22Rv1 (cell line): ENCODE data around the gene MYADML2.

ENCODE experiments used
- H3K27ac ChIP-seq: fragments of 450-650 bp; 2 replicates; pipeline ENCODE4 v1.5.1; 2017
- ZFX ChIP-seq: fragments of 450-650 bp; IDR thresholded peaks from 2 replicates; pipeline ENCODE4 v1.6.1; 2017; ENCODE audit warnings: antibody characterized with exemption, borderline replicate concordance
- TF ChIP-seq, protein P1 (sequence below): fragments of 450-650 bp; IDR thresholded peaks from 2 replicates; pipeline ENCODE4 v1.5.1; 2017; ENCODE audit warnings: mild to moderate bottlenecking

The MYADML2 gene

DNA sequence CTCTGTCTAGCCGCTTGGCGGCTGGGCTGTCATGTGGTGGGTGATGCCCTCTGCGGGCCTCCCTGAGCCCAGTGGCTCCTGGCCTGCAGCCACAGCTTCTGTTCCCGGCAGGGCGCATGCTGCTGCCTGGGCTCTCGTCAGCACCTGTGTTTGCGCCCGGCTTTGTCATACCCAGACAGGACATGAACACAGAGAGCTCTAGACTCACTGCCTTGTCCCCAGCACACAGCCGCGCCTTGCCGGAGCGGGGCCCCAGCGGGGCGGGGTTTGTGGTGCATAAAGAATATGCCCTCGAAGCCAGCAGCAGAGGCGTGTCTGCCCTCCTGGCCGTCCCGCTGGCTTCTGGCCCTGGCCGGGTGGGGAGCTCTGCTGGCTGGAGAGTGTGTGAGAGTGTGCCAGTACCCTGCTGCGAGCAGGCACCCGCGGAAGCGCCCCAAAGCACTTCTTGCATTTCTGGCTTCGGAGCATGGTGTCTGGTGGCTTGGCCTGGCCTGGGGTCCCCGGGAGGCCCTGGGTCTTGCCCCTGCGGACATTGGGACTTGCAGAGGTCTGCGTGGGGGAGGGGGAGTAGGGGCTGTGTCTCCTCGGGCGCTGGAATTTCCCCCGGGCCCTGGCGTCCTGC, 44.8 kb upstream of the MYADML2 start:
- no peak for TF ChIP-seq ZFX
- TF ChIP-seq, protein P1, sequence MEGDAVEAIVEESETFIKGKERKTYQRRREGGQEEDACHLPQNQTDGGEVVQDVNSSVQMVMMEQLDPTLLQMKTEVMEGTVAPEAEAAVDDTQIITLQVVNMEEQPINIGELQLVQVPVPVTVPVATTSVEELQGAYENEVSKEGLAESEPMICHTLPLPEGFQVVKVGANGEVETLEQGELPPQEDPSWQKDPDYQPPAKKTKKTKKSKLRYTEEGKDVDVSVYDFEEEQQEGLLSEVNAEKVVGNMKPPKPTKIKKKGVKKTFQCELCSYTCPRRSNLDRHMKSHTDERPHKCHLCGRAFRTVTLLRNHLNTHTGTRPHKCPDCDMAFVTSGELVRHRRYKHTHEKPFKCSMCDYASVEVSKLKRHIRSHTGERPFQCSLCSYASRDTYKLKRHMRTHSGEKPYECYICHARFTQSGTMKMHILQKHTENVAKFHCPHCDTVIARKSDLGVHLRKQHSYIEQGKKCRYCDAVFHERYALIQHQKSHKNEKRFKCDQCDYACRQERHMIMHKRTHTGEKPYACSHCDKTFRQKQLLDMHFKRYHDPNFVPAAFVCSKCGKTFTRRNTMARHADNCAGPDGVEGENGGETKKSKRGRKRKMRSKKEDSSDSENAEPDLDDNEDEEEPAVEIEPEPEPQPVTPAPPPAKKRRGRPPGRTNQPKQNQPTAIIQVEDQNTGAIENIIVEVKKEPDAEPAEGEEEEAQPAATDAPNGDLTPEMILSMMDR = no peak
- H3K27ac ChIP-seq = no peak overlapping the region

DNA sequence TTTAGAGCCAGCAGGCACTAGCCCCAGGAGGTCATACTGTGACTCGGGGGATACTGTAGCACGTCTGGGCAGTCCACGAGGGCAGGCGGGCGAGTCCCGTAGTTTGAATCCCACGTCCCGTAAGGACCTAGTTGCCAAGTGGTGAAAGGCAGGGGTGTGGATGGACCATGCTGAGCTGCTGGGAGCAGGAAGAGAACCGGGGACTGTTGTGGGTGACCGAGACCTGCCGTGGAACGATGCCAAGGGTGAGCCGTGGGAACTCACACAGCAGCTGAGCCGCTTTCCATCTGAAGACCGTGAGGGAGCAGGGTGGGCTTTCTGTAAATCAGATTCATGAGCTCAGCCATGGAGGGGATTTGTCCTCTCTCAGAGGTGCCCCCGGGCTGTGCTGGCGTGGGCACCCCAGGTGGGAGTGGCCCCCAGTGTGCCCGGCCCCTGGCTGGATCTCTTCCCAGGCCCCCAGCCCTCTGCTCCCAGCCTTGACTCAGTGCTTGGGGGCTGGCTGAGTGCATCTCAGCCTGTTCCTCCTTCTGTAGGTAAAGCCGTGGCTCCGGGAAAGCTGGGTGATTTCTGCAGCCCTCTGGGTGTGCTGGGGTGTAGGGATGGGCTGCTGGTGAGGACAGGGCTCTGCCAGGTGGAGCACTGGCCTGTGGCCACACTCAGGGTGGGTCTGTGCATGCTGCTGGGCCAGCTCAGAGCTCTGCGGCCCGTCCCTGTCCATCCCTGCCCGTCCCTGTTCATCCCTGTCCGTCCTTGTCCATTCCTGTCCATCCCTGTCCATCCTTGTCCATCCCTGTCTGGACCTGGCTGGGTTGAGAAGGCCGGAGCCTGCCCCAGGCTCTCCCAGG, 44.0 kb upstream of the MYADML2 start:
- TF ChIP-seq, protein P1 = no peak
- no peak for TF ChIP-seq ZFX
- no peak overlapping the region for H3K27ac ChIP-seq

DNA sequence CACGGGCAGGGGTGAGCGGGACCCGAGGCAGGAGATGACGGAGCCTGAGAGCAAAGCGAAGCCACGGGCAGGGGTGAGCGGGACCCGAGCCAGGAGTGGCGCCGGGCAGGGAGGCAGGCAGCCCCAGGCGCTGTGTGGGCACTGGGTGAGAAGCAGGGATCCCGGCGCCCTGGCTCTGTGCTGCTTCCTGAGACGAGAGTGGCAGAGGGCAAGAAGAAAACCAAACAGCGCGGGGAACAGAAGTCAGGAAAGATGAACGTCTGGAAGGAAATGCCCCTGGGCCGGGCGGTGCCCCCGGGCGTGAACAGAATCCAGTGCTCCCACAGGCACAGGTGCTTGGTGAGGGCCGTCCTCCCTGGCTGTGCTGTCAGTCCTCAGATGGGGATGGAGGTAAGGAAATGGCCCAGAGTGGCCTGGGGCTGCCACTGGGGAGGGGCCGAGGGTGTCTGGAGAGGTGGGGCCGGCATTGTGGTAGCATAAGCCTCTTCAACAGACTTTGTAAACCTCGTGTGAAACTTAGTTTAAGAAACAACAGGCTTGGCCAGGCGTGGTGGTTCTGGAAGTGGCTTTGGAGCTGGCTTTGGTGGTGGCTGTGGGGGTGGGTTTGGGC, 40.2 kb upstream of the MYADML2 start:
- no peak for TF ChIP-seq ZFX
- TF ChIP-seq, protein P1 = no peak
- no peak overlapping the region for H3K27ac ChIP-seq

DNA sequence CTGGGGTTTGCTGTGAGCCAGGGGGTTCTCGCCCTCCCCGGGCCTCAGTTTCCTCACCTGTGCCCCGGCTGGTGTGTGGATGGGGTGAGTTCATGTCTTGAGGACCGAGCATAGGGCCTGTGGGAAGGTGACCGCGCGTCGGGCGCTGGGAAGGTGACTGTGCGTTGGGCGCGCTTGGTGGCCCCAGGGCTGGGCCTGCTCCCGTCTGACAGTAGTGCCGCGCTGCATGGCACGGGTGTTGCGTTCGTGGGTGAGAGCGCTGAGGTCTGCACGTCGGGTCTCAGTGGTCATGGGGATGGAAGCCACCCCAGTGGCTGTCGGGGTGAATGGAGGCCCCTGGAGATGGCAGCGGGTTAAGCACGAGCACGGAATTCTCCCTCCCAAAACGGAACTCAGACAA, 39.6 kb upstream of the MYADML2 start:
- TF ChIP-seq ZFX = no peak
- TF ChIP-seq, protein P1 = no peak
- H3K27ac ChIP-seq = no peak overlapping the region

DNA sequence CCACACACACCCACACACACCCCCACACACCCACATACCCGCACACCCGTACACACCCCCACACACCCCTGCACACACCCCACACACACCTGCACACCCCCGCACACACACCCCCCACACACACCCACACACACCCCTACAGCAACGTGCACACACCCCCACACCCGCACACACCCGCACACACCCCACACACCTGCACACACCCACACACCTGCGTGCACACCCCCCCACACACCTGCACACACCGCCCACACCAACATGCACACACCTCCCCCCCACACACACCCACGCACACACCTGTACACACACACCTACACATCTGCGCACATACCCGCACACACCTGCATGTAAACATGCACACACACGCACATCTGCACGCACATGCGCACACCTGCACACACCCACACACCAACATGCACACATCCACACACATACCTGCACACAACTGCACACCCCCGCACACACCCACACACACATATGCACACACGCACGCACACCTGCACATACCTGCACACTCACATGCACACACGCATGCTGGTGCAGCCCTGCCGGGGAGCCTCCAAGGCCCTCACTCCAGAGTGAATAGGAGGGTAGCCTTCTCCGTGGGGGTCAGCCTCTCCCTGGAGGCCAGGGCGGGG, 37.9 kb upstream of the MYADML2 start:
- no peak overlapping the region for H3K27ac ChIP-seq
- TF ChIP-seq ZFX = no peak
- TF ChIP-seq, protein P1 = no peak

DNA sequence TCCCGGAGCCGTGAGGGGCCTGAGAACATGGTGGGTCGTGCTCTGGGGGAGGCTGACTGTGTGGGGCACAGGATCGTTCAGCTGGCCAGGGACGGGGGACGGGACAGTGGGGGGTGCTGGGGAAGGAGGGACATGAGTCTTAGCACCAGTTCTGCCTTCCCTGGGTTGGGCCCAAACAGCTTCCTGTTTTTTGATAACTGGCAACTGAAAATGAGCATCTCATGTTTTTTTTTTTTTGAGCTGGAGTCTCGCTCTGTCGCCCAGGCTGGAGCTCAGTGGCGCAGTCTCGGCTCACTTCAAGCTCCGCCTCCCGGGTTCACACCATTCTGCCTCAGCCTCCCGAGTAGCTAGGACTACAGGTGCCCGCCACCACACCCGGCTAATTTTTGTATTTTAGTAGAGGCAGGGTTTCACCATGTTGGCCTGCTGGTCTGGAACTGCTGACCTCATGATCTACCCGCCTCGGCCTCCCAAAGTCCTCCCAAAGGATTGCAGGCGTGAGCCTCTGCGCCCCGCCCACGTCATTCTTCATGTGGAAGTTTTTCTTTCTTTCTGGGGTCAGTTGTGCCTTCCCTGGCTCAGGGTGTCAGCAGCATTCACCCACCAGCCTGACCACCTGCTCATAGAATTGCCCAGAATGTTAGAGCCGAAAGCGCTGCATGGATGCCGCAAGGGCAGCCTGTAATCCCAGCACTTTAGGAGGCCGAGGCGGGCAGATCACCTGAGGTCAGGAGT, 36.8 kb upstream of the MYADML2 start:
- H3K27ac ChIP-seq = no peak overlapping the region
- no peak for TF ChIP-seq ZFX
- TF ChIP-seq, protein P1 = no peak
